Activated CD4-positive, alpha-beta memory T cell treated with anti-CD3 and anti-CD28 coated beads for 36 hours (primary cell): Measurements from ENCODE around the gene CAMTA1. TPM values are rescaled to one million over a fixed set of nuclear protein-coding genes. Genes with fewer than 3 reads are reported as not detected.

Experiments used
- CTCF ChIA-PET: fragments of 350-600 bp; sonication (Branson Sonifier 250); formaldehyde crosslinking; loops from one replicate; lab custom pipeline; 2021; ENCODE audit warnings: antibody characterized with exemption, inconsistent platforms; lab: Charles Lee
- POLR2A ChIA-PET: fragments of 350-600 bp; sonication (Branson Sonifier 250); formaldehyde crosslinking; loops from one replicate; lab custom pipeline; 2021; ENCODE audit warnings: antibody characterized with exemption; lab: Charles Lee
- DNase-seq: peaks from one replicate; pipeline ENCODE4 v3.0.0-alpha.2; 2020
- H3K27ac Mint-ChIP-seq: one replicate; pipeline ENCODE4 v1.8.0; 2021; ENCODE audit warnings: mixed read lengths
- H3K27me3 Mint-ChIP-seq: one replicate; pipeline ENCODE4 v1.8.0; 2021; ENCODE audit warnings: mixed read lengths
- H3K36me3 Mint-ChIP-seq: one replicate; pipeline ENCODE4 v1.8.0; 2021; ENCODE audit warnings: mixed read lengths
- H3K4me1 Mint-ChIP-seq: one replicate; pipeline ENCODE4 v1.8.0; 2021; ENCODE audit warnings: low read depth, mixed read lengths
- H3K4me3 Mint-ChIP-seq: one replicate; pipeline ENCODE4 v1.8.0; 2021; ENCODE audit warnings: mild to moderate bottlenecking, mixed read lengths
- H3K9me3 Mint-ChIP-seq: one replicate; pipeline ENCODE4 v1.8.0; 2021; ENCODE audit warnings: mixed read lengths
- intact Hi-C: fragments of 100-400 bp; cut with micrococcal nuclease; formaldehyde crosslinking; loops from one replicate; pipeline ENCODE4 v1.15.1; 2023
- total RNA-seq, 2 experiments: library from RNA; stranded (reverse); gene quantifications; one replicate each; pipeline ENCODE4 v1.2.3, GENCODE V29; 2021

CAMTA1 gene
- total RNA-seq, 2 experiments from 2014 or later = 64.7 to 68.9 TPM

DNA sequence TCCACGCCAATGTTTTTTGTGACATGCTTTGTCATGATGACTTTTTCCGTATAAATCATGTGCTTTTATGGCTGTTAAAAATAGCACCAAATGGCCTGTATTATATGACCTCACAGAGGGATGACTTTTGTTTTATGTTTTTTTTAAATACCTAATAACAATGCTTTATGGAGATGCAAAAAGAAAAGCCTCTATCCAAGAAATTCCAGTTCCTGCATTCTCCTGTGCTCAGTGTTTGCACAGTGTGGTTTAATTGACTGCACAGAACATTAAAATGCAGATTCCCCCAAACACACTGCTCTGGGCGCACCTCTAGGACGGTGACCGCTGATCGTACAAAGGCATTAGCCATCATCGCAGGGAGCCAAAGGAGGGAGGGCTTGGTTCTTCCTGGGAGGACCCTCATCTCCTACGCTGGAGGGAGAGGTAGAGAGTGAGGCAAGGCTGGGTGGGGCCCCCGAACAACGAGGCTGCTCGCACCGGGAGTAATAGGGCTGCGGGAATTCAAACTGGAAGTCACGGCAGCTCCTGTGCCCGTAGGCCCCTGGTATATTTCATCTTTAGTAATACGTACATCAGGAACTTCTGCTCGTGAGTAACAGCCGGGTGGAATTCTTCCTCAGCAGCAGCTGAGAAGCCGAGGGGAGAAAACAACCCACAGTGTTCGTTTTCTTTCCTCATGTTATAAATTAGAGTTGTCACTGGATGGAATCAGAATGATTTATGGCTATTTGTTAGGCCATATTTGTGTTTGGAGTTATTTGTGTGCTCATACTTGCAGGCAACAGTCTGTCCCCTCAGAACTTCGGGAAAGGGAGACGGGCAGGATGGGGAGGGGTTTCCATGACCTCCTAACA, 465.6 kb downstream of the CAMTA1 start:
- CTCF ChIA-PET = no interaction called here
- no peaks in the 10 kb centered on the region for H3K9me3 Mint-ChIP-seq
- POLR2A ChIA-PET = no interaction called here

DNA sequence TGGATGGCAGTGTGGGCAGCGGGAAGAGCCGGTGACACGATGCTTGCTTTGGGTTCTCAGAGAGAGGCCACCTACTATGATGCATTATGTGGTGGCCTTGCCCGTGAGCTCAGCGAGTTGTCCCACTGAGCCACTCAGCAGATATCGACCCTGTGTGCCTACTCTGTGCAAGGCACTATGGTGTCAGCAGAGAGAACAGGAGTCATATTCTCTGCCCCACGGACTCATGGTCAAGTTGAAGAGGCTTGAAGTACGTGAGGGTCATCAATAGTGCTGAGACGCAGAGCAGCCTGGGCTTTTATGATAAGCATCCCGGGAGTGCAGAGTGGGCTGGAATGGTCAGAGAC, 466.2 kb downstream of the CAMTA1 start:
- CTCF ChIA-PET = no interaction called here
- H3K36me3 Mint-ChIP-seq = no peaks in the 10 kb centered on the region
- POLR2A ChIA-PET = no interaction called here
- no peak overlapping the region for H3K4me3 Mint-ChIP-seq
- H3K27ac Mint-ChIP-seq = no peak overlapping the region
- intact Hi-C loops = no loop called here
- H3K27me3 Mint-ChIP-seq = peaks cover 13% of the 10 kb centered on the region
- no peaks in the 10 kb centered on the region for H3K9me3 Mint-ChIP-seq
- H3K4me1 Mint-ChIP-seq = no peaks in the 10 kb centered on the region
- no peak for DNase-seq

More for the DNA sequence above, 465.6 kb downstream of the CAMTA1 start:
- H3K4me3 Mint-ChIP-seq = no peak overlapping the region
- intact Hi-C loops = no loop called here
- no peak for DNase-seq
- no peaks in the 10 kb centered on the region for H3K4me1 Mint-ChIP-seq
- H3K36me3 Mint-ChIP-seq = no peaks in the 10 kb centered on the region
- peaks cover 17% of the 10 kb centered on the region for H3K27me3 Mint-ChIP-seq
- no peak overlapping the region for H3K27ac Mint-ChIP-seq

DNA sequence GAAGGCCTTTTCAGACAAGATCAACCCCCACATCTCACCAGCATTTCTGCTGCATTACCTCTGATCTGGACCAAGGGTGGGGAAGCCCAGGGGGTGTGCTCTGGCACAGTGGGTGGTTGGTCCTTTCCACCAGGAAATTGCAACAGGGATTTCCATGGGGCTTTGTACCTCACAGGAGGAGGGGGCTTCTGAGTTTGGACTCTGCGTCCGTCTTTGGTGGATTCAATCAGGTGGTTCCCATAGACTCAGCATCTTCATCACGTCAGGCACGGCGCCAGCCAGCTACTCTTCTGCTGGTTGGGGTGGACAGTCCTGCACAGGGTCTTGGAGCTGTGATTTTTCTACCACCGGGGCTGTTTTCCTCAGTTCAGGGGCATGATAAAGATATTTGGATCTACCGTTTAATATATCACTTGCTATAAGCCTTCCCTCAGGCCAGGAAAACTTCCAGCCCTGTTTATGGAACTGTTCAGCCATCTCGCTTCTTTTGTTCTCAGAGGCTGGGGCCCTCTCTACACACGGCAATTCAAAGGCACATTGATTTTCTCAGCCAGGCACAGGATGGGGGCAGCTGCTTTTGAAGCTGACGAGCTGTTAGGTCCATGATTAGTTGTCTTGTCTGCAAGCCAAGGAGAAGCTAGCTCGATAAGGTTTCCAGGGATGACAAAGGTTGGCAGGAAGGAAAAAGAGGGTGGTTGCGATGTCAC, 467.3 kb downstream of the CAMTA1 start:
- H3K4me3 Mint-ChIP-seq = no peak overlapping the region
- ChIA-PET POLR2A (no interaction called here), CTCF (no interaction called here)
- no peak overlapping the region for H3K27ac Mint-ChIP-seq
- intact Hi-C loops = no loop called here
- DNase-seq = no peak
- H3K4me1 Mint-ChIP-seq = no peaks in the 10 kb centered on the region
- H3K36me3 Mint-ChIP-seq = no peaks in the 10 kb centered on the region
- H3K9me3 Mint-ChIP-seq = no peaks in the 10 kb centered on the region
- peaks cover 9% of the 10 kb centered on the region for H3K27me3 Mint-ChIP-seq

DNA sequence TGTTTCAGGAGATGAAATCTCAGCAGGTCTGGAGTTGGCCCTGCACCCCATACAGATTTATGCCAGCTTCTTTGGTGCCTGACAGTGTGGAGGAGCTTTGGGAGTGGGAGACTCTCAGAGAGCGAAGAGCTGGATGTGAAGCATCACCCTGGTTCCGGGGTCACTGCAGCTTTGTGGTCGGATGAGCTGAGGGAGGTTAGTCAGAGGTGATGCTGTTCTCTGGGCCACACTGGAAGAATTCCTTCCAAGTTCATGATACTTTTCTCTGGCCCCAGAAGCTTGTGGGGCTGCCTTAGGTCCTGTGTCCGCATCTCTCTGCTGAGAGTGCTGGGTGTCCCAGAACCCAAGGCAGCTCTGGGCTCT, 467.8 kb downstream of the CAMTA1 start:
- Mint-ChIP-seq H3K4me3 (no peak overlapping the region), H3K36me3 (no peaks in the 10 kb centered on the region), H3K4me1 (no peaks in the 10 kb centered on the region), H3K9me3 (no peaks in the 10 kb centered on the region), H3K27me3 (peaks cover 9% of the 10 kb centered on the region), H3K27ac (no peak overlapping the region)
- ChIA-PET POLR2A (no interaction called here), CTCF (no interaction called here)
- no peak for DNase-seq
- intact Hi-C loops = no loop called here

DNA sequence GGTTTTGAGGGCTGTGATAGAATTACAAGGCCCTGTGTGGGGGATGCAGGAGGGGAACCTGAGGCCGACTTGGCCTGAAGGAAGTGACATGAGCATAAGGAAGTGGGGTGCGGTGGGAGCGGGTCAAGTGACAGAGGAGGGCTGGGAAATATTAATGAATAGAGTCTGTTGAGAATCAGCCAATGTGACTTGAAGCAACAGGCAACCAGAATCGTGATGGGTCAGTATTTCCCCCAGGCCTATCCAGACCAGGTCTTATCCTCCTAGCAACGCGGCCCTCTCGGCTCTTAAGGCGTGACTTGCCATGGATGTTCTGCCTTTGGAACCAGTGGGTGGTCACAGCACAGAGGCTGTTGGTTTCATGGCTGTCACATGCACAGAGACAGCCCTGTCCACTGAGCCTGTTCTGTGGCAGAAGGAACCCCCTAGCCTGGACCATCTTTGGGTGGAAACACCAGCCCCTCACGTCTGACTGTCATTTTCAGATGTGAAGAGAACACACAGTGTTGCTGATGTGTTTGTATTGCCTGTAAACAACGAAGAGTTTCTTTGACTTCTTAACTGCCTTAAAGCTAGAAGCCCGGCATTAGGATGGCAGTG, 468.8 kb downstream of the CAMTA1 start:
- Mint-ChIP-seq H3K27me3 (peaks cover 8% of the 10 kb centered on the region), H3K4me1 (no peaks in the 10 kb centered on the region), H3K9me3 (no peaks in the 10 kb centered on the region), H3K27ac (no peak overlapping the region), H3K36me3 (no peaks in the 10 kb centered on the region), H3K4me3 (no peak overlapping the region)
- intact Hi-C loops = no loop called here
- no peak for DNase-seq
- ChIA-PET CTCF (no interaction called here), POLR2A (no interaction called here)

DNA sequence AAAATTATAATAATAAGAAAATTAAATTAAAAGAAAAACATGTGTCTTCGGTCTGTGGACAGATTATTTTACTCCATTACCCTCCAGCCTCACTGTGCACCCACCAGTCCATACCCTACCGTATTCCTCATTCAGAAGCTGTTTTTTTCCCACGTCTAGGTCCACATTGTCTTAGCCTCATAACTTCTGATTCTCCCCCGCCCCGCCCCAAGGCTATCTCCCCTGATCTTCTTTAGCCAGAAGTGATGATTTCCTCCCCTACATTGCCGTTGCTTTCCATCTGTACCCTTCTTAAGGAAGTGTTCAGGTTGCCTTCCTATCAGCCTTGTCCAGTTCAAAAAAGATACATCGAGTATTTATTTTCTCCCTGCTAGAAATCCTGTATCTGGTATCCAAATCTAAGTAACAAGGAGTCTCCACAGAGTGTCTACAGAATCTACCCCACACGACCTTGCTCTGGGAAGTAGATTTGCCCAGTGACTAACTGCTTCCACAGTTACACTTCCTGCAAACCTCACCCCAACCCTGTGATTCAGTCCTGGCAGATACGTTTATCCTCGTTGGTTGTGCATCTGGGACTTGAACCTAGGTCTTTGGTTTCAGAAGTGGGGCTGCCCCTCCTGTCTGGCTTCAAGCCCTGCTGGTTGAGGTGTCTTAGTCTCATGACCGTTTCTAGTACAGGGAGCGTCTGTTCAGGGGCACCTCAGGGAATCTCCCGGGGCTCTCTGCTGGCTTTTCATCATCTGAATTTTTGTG, 470.2 kb downstream of the CAMTA1 start:
- intact Hi-C loops = no loop called here
- H3K27ac Mint-ChIP-seq = no peak overlapping the region
- CTCF ChIA-PET = no interaction called here
- no peaks in the 10 kb centered on the region for H3K9me3 Mint-ChIP-seq
- no peak for DNase-seq
- H3K27me3 Mint-ChIP-seq = peaks cover 8% of the 10 kb centered on the region
- H3K4me1 Mint-ChIP-seq = no peaks in the 10 kb centered on the region
- H3K4me3 Mint-ChIP-seq = no peak overlapping the region
- no peaks in the 10 kb centered on the region for H3K36me3 Mint-ChIP-seq
- POLR2A ChIA-PET = no interaction called here

DNA sequence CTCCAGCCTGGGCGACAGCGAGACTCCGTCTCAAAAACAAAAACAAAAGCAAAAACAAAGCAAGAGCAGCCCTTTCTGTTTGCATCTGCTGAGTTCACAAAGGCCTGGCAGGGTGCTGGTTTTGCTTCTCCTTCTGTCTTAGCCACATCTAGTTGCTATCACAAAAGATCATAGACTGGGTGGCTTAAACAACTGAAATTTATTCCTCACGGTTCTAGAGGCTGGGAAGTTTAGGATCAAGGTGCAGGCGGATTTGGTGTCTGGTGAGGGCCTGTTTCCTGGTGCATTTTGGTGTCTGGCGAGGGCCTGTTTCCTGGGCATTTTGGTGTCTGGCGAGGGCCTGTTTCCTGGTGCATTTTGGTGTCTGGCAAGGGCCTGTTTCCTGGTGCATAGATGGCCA, 471.3 kb downstream of the CAMTA1 start:
- DNase-seq = no peak
- POLR2A ChIA-PET = no interaction called here

DNA sequence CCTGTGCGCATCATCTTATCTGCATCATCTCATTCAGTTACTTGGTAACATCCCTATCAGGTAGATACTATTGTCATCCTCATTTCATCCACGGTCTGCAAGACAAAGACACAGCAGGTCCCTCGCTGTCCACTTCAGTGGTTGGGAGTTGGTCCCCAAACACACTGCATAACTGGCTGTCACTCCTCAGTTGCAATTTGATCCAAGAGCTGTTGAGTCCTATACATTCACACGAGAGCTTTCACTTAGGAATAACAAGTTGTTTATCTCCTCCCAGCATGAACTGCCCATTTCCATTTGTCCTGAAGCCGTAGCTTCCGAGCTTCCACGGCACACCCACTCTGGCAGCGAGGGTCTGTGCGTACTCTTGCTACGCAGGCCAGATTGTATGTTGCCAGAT, 472.0 kb downstream of the CAMTA1 start:
- CTCF ChIA-PET = no interaction called here
- POLR2A ChIA-PET = no interaction called here
- Mint-ChIP-seq H3K4me3 (no peak overlapping the region), H3K27me3 (peaks cover 8% of the 10 kb centered on the region), H3K36me3 (no peaks in the 10 kb centered on the region), H3K9me3 (no peaks in the 10 kb centered on the region), H3K4me1 (no peaks in the 10 kb centered on the region), H3K27ac (no peak overlapping the region)
- intact Hi-C loops = no loop called here
- no peak for DNase-seq

More for the DNA sequence above, 471.3 kb downstream of the CAMTA1 start:
- Mint-ChIP-seq H3K27ac (no peak overlapping the region), H3K9me3 (no peaks in the 10 kb centered on the region), H3K4me3 (no peak overlapping the region), H3K36me3 (no peaks in the 10 kb centered on the region), H3K27me3 (peaks cover 9% of the 10 kb centered on the region), H3K4me1 (no peaks in the 10 kb centered on the region)
- CTCF ChIA-PET = no interaction called here
- intact Hi-C loops = no loop called here

DNA sequence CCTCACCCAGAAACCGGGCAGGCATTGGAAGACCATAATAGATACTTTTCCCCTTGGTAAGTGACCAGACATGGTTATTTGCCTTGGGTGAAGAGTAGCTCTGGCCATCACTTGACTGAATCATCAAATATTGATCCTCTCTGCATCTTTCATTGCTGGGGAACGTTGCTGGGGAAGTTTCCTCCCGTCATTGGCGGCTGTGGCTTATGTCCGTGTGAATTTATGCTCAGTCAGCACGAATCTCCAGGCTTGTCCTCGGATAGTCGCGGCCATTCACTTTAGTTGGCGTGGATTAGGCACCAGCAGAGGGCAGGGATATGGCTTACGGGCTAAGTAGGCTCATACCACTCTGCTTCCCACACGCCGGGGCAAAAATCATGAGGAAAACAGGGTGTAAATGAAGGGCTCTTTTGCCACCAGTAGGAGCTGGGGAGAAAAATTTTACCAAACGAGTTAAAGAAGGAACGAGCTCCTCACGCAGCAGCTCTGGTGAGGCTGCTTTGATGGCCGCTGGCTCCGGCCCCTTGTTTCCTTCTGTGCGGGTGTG, 473.4 kb downstream of the CAMTA1 start:
- no peak for DNase-seq
- H3K9me3 Mint-ChIP-seq = no peaks in the 10 kb centered on the region
- no peak overlapping the region for H3K27ac Mint-ChIP-seq
- H3K36me3 Mint-ChIP-seq = no peaks in the 10 kb centered on the region
- H3K4me3 Mint-ChIP-seq = no peak overlapping the region
- intact Hi-C loops = no loop called here
- no peaks in the 10 kb centered on the region for H3K4me1 Mint-ChIP-seq
- peaks cover 11% of the 10 kb centered on the region for H3K27me3 Mint-ChIP-seq
- CTCF ChIA-PET = no interaction called here
- POLR2A ChIA-PET = no interaction called here

DNA sequence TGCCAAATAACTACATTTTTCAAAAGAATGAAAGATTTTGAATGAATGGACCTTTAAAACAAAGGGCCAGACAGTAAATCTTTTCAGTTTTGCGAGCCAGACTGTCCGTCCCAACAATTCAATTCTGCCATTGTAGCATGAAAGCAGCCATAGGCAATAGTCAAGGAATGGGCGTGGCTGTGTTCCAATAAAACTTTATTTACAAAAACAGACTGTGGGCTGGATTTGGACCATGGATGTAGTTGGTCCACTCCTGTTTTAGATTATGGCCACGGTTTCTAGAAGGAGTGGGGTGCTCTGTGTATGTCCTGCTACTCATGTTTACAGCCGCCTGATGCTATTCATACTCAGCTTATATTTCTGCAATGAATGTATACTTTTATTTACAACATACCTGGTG, 474.7 kb downstream of the CAMTA1 start:
- H3K27me3 Mint-ChIP-seq = peaks cover 11% of the 10 kb centered on the region
- no peak overlapping the region for H3K27ac Mint-ChIP-seq
- intact Hi-C loops = no loop called here
- DNase-seq = no peak
- no peaks in the 10 kb centered on the region for H3K9me3 Mint-ChIP-seq
- no peaks in the 10 kb centered on the region for H3K36me3 Mint-ChIP-seq
- ChIA-PET CTCF (no interaction called here), POLR2A (no interaction called here)
- H3K4me1 Mint-ChIP-seq = no peaks in the 10 kb centered on the region
- no peak overlapping the region for H3K4me3 Mint-ChIP-seq

DNA sequence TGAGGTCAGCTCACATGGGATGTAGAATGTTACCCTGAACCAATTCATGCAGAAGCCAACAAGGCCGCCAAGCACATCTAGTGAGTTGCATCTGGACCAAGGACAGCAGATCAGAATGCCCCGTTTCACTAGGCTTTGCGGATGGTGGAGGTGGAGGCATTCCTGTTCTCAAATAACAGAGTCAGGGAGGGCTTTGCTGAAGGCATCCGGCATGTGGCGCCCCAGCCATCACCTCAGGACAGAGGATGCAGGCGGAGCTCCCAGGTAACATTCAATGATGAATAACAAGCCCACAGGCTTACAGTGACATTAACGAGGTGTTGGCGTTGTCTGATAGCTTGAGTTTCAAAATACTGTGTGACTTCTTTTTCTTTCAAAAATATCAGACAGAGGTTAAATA, 476.2 kb downstream of the CAMTA1 start:
- intact Hi-C loops = no loop called here
- Mint-ChIP-seq H3K4me3 (no peak overlapping the region), H3K27ac (no peak overlapping the region), H3K27me3 (peaks cover 11% of the 10 kb centered on the region), H3K9me3 (no peaks in the 10 kb centered on the region), H3K4me1 (no peaks in the 10 kb centered on the region), H3K36me3 (no peaks in the 10 kb centered on the region)
- no peak for DNase-seq
- CTCF ChIA-PET = no interaction called here
- POLR2A ChIA-PET = no interaction called here

DNA sequence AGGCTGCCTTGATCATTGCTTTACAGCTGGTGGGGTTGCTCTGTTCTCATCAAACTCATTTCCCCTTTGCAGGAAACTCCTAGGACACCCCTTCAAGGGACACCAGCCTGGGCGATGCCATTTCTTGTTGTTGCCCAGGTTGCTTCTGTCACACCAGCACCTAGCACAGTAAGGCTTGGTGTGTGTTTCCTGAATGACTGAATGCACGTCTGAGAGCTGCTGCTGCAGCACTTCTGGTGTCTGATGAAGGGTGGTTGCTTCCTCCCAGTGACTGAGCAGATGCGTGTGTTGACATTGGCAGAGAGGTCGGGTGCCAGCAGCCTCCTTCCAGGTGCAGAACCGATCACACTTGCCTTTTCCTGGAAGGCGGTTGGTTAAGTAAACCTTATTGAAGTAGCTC, 477.4 kb downstream of the CAMTA1 start:
- CTCF ChIA-PET = no interaction called here
- no peak overlapping the region for H3K4me3 Mint-ChIP-seq
- H3K9me3 Mint-ChIP-seq = no peaks in the 10 kb centered on the region
- H3K4me1 Mint-ChIP-seq = no peaks in the 10 kb centered on the region
- no peaks in the 10 kb centered on the region for H3K36me3 Mint-ChIP-seq
- peaks cover 16% of the 10 kb centered on the region for H3K27me3 Mint-ChIP-seq
- POLR2A ChIA-PET = no interaction called here
- no peak overlapping the region for H3K27ac Mint-ChIP-seq
- intact Hi-C loops = no loop called here
- DNase-seq = no peak
